WTC11 (cell line): ENCODE data around the gene PTPRF. TPM values are rescaled to one million over a fixed set of nuclear protein-coding genes. Genes with fewer than 3 reads are reported as not detected.
A peak's percentile ranks its signal among the peaks of the same experiment; 100 is the strongest.

Experiments used
- ATAC-seq: fragments of 200-7000 bp; cut with Tn5 transposase; 2 replicates; pipeline ENCODE4 v1.10.0; 2021; ENCODE audit warnings: mild to moderate bottlenecking, moderate library complexity
- CTCF ChIA-PET: fragments of 300-600 bp; sonication (Branson Sonifier 250); formaldehyde crosslinking; loops from one replicate; lab custom pipeline; 2021; ENCODE audit warnings: antibody characterized with exemption; lab: Charles Lee
- POLR2A ChIA-PET: fragments of 350-600 bp; sonication (Branson Sonifier 250); formaldehyde crosslinking; loops from one replicate; lab custom pipeline; 2021; ENCODE audit warnings: antibody characterized with exemption; lab: Charles Lee
- DNase-seq: peaks from one replicate; pipeline ENCODE4 v3.0.0; 2021; ENCODE audit warnings: low spot score
- H3K27ac Mint-ChIP-seq: 2 replicates; pipeline ENCODE4 v1.8.0; 2021; ENCODE audit warnings: mixed read lengths
- H3K27me3 Mint-ChIP-seq: 2 replicates; pipeline ENCODE4 v1.8.0; 2021; ENCODE audit warnings: low read depth, mild to moderate bottlenecking, moderate library complexity, mixed read lengths
- H3K36me3 Mint-ChIP-seq: 2 replicates; pipeline ENCODE4 v1.8.0; 2021; ENCODE audit warnings: mixed read lengths
- H3K4me1 Mint-ChIP-seq: 2 replicates; pipeline ENCODE4 v1.8.0; 2022; ENCODE audit warnings: mixed read lengths
- H3K4me3 Mint-ChIP-seq: 2 replicates; pipeline ENCODE4 v1.8.0; 2021; ENCODE audit warnings: mild to moderate bottlenecking, moderate library complexity, mixed read lengths
- H3K9me3 Mint-ChIP-seq: 2 replicates; pipeline ENCODE4 v1.8.0; 2021; ENCODE audit warnings: mixed read lengths
- CREB1 ChIP-seq: sonication (generic); formaldehyde crosslinking; IDR thresholded peaks from 2 replicates; pipeline ENCODE4 v1.8.0; 2023; ENCODE audit warnings: mild to moderate bottlenecking, missing genetic modification reagents
- CREM ChIP-seq: sonication (generic); formaldehyde crosslinking; IDR thresholded peaks from 2 replicates; pipeline ENCODE4 v1.8.1; 2022; ENCODE audit warnings: mild to moderate bottlenecking, missing genetic modification reagents, moderate library complexity
- CTCF ChIP-seq: fragments of 200-600 bp; IDR thresholded peaks from 2 replicates; pipeline ENCODE4 v1.8.0; 2022; ENCODE audit warnings: antibody characterized with exemption
- FOXP1 ChIP-seq: sonication (generic); formaldehyde crosslinking; IDR thresholded peaks from 2 replicates; pipeline ENCODE4 v1.8.0; 2022; ENCODE audit warnings: missing genetic modification reagents, mild to moderate bottlenecking, moderate library complexity, borderline replicate concordance
- FOXP4 ChIP-seq: sonication (generic); formaldehyde crosslinking; IDR thresholded peaks from 2 replicates; pipeline ENCODE4 v1.8.0; 2022; ENCODE audit warnings: mild to moderate bottlenecking, missing genetic modification reagents
- GTF2I ChIP-seq: fragments of 250-450 bp; sonication (Bioruptor Pico); conservative IDR thresholded peaks from 2 replicates; pipeline ENCODE4 v1.4.0; 2021; ENCODE audit warnings: mild to moderate bottlenecking
- OVOL2 ChIP-seq: fragments of 250-450 bp; sonication (Bioruptor Pico); IDR thresholded peaks from 2 replicates; pipeline ENCODE4 v1.9.0; 2021; ENCODE audit warnings: mild to moderate bottlenecking, borderline replicate concordance
- PREB ChIP-seq: sonication (generic); formaldehyde crosslinking; IDR thresholded peaks from 2 replicates; pipeline ENCODE4 v1.8.1; 2022; ENCODE audit warnings: mild to moderate bottlenecking, missing genetic modification reagents, moderate library complexity, borderline replicate concordance
- SOX15 ChIP-seq: fragments of 250-450 bp; sonication (Bioruptor Pico); IDR thresholded peaks from 2 replicates; pipeline ENCODE4 v1.9.0; 2021; ENCODE audit warnings: mild to moderate bottlenecking
- ZNF219 ChIP-seq: sonication (generic); formaldehyde crosslinking; IDR thresholded peaks from 2 replicates; pipeline ENCODE4 v1.8.0; 2023; ENCODE audit warnings: missing genetic modification reagents, mild to moderate bottlenecking, borderline replicate concordance
- ZSCAN18 ChIP-seq: fragments of 250-450 bp; sonication (Bioruptor Pico); IDR thresholded peaks from 2 replicates; pipeline ENCODE4 v2.1.2; 2022; ENCODE audit warnings: mild to moderate bottlenecking, moderate library complexity
- total RNA-seq: library from RNA; stranded (reverse); gene quantifications from 3 replicates; pipeline ENCODE4 v1.2.3, GENCODE V29; 2021
- TF ChIP-seq, protein P1 (sequence below): sonication (generic); formaldehyde crosslinking; IDR thresholded peaks from 2 replicates; pipeline ENCODE4 v1.8.0; 2022; ENCODE audit warnings: mild to moderate bottlenecking, missing genetic modification reagents
- TF ChIP-seq, protein P2 (sequence below): sonication (generic); formaldehyde crosslinking; IDR thresholded peaks from 2 replicates; pipeline ENCODE4 v1.8.1; 2023; ENCODE audit warnings: mild to moderate bottlenecking, missing genetic modification reagents
- TF ChIP-seq, protein P3 (sequence below): sonication (generic); formaldehyde crosslinking; IDR thresholded peaks from 2 replicates; pipeline ENCODE4 v1.8.0; 2022; ENCODE audit warnings: mild to moderate bottlenecking, missing genetic modification reagents
- TF ChIP-seq, protein P4 (sequence below): fragments of 250-450 bp; sonication (Bioruptor Pico); IDR thresholded peaks from 2 replicates; pipeline ENCODE4 v1.9.0; 2021; ENCODE audit warnings: moderate library complexity, mild to moderate bottlenecking, inconsistent platforms, borderline replicate concordance

The PTPRF gene
- total RNA-seq, 1 experiment from 2014 or later, result 248 TPM

DNA sequence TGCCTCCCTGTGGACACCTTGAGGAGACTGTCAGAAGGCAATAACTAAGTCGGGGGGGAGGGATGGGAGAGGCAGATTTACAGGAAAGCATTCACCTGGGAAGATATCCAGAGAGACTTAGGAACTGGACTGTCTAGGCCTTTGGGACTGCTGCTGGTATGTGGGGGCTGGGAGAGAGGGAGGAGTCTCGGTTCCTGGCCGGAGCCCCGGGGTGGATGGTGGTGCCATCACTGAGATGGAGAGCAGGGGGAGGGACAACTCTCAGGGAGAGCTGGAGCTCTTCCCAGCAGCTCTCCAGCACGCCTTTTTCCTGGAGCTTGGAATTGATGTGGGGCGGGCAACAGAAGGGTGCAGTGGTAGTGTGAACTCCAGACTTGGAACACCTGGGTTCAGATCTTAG lies 22.1 kb downstream of the PTPRF start (continued):
- TF ChIP-seq GTF2I (CRISPR knock-in tag), result no peak
- no peak for TF ChIP-seq CREM (CRISPR knock-in tag)

DNA sequence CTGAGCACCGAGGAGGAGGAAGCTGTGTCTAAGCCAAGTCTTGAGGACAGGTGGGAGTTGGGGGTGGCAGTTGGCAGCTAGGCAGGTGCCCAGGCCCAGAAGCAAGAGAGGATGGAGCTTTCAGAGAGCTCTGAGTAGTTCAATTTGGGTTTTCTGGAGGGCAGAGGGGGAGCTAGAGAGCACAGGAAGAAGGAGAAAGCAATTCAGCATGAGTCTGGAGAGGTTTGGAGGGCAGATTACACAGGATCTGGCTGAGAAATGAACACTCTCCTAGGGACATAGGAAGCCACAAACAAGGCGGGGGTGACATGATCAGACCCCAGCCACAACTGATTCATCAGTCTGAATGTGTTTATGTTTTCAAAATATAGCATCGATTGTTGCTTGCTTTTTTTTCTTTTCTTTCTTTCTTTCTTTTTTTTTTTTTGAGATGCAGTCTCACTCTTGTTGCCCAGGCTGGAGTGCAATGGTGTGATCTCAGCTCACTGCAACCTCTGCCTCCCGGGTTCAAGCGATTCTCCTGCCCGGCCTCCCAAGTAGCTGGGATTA lies 23.8 kb downstream of the PTPRF start:
- Mint-ChIP-seq H3K4me1 (peaks cover 41% of the 10 kb centered on the region), H3K27me3 (no peaks in the 10 kb centered on the region), H3K9me3 (no peaks in the 10 kb centered on the region), H3K36me3 (peaks cover 30% of the 10 kb centered on the region), H3K4me3 (no peak overlapping the region), H3K27ac (peak overlapping the region; percentile 84)
- TF ChIP-seq CREB1, result no peak
- TF ChIP-seq CTCF, result 0 out of 2 replicates have a peak, but pooled peaks have one; percentile 24
- peak; percentile 46 for DNase-seq
- ChIA-PET CTCF (interaction anchor here (0.6 to 2.5 kb wide), 35 partner anchors 8 to 420 kb away, joined by 3 to 27 read pairs (median 5); partner anchors contain the start of genes ATP6V0B, CDC20, HYI and KDM4A), POLR2A (interaction anchor here (1.5 kb wide), 1 partner anchor 21 kb away, joined by 3 read pairs; no protein-coding TSS in a partner anchor)
- peak; percentile 7 for ATAC-seq

DNA sequence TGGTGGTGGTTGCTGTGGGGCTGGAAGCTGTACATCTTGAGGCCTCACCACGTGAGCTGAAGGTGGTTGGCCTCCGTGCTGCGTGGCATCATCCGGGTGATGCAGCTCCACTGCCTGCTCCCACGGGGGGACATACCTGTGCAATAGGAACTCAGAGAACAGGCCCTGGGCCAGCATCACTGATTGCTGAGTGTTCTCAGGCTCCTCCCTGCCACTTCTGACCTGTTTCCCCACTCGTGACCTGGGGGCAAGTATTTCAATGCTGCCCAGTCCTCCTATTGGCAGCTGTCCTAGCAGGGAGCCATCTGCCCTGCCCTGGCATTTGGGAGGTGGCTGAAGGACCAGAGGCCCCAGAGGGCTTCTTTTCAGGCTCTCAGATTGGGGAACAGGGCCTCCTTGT lies 26.1 kb downstream of the PTPRF start:
- Mint-ChIP-seq H3K27ac (no peak overlapping the region), H3K9me3 (no peaks in the 10 kb centered on the region), H3K4me1 (peaks cover 23% of the 10 kb centered on the region), H3K27me3 (no peaks in the 10 kb centered on the region), H3K36me3 (peaks cover 32% of the 10 kb centered on the region), H3K4me3 (no peak overlapping the region)
- CTCF ChIA-PET, result no interaction called here
- POLR2A ChIA-PET, result no interaction called here
- DNase-seq (no peak), ATAC-seq (no peak)
- TF ChIP-seq, protein P1, sequence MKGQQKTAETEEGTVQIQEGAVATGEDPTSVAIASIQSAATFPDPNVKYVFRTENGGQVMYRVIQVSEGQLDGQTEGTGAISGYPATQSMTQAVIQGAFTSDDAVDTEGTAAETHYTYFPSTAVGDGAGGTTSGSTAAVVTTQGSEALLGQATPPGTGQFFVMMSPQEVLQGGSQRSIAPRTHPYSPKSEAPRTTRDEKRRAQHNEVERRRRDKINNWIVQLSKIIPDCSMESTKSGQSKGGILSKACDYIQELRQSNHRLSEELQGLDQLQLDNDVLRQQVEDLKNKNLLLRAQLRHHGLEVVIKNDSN (CRISPR knock-in tag), result no peak
- TF ChIP-seq SOX15 (CRISPR knock-in tag) (no peak), ZNF219 (CRISPR knock-in tag) (no peak), OVOL2 (CRISPR knock-in tag) (no peak), FOXP1 (CRISPR knock-in tag) (no peak), ZSCAN18 (CRISPR knock-in tag) (no peak), FOXP4 (CRISPR knock-in tag) (no peak), PREB (CRISPR knock-in tag) (no peak), CREM (CRISPR knock-in tag) (no peak), CREB1 (no peak)
- TF ChIP-seq, protein P2, sequence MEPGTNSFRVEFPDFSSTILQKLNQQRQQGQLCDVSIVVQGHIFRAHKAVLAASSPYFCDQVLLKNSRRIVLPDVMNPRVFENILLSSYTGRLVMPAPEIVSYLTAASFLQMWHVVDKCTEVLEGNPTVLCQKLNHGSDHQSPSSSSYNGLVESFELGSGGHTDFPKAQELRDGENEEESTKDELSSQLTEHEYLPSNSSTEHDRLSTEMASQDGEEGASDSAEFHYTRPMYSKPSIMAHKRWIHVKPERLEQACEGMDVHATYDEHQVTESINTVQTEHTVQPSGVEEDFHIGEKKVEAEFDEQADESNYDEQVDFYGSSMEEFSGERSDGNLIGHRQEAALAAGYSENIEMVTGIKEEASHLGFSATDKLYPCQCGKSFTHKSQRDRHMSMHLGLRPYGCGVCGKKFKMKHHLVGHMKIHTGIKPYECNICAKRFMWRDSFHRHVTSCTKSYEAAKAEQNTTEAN (CRISPR knock-in tag), result no peak
- TF ChIP-seq, protein P3, sequence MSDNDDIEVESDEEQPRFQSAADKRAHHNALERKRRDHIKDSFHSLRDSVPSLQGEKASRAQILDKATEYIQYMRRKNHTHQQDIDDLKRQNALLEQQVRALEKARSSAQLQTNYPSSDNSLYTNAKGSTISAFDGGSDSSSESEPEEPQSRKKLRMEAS (CRISPR knock-in tag), result no peak
- TF ChIP-seq, protein P4, sequence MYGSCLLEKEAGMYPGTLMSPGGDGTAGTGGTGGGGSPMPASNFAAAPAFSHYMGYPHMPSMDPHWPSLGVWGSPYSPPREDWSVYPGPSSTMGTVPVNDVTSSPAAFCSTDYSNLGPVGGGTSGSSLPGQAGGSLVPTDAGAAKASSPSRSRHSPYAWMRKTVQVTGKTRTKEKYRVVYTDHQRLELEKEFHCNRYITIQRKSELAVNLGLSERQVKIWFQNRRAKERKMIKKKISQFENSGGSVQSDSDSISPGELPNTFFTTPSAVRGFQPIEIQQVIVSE (CRISPR knock-in tag), result no peak
